Measurements from ENCODE around the gene RDM1. TPM values are rescaled to one million over a fixed set of nuclear protein-coding genes. Genes with fewer than 3 reads are reported as not detected.

Gene RDM1
- total RNA-seq, 1 experiment from 2014 or later: 12.9 TPM

- CTCF ChIA-PET: no interaction called here
- BruUV-seq (replicated peaks): no TSS peak
These were observed 41.3 kb downstream of the RDM1 start for GRCh38 chr17:35889241-35889640.

GRCh38 chr17:35879773-35880654 lies 50.6 kb downstream of the RDM1 start, which contains the start of gene CCL5:
CCL5 (minus strand) TSS chr17:35880360.
- no peak for DNase-seq
- intact Hi-C loops (cut with micrococcal nuclease; ENCODE audit: unreplicated experiment): no loop called here
- H3K4me3 Mint-ChIP-seq (ENCODE audit: unreplicated experiment): no peak within 1 kb of the TSS
- no peaks in the 10 kb centered on the region for H3K36me3 ChIP-seq (ENCODE audit: control insufficient read depth, insufficient read depth, low read length)
- no peaks in the 10 kb centered on the region for H3K9me3 ChIP-seq
- H3K4me1 ChIP-seq: no peaks in the 10 kb centered on the region
- no peak within 1 kb of the TSS for H3K4me3 ChIP-seq (ENCODE audit: low read depth, low read length)
- no peak within 1 kb of the TSS for H3K27ac Mint-ChIP-seq (ENCODE audit: unreplicated experiment)
- H3K9me3 Mint-ChIP-seq (ENCODE audit: unreplicated experiment): no peaks in the 10 kb centered on the region
- no peaks in the 10 kb centered on the region for H3K27me3 Mint-ChIP-seq (ENCODE audit: insufficient read depth, unreplicated experiment)
- no peaks in the 10 kb centered on the region for H3K36me3 Mint-ChIP-seq (ENCODE audit: insufficient read depth, unreplicated experiment)
- TF ChIP-seq CTCF (IDR thresholded peaks at IDR 0.05; ENCODE audit: insufficient read depth in 1 of 2, low read depth in 1 of 2, low read length in 1 of 2, severe bottlenecking in 1 of 2, unreplicated experiment in 1 of 2): no peak
- ChIA-PET POLR2A (no interaction called here), CTCF (interaction anchor here (0.6 kb wide), 1 partner anchor 1086 kb away, joined by 3 read pairs; no protein-coding TSS in a partner anchor)
- no peaks in the 10 kb centered on the region for H3K4me1 Mint-ChIP-seq (ENCODE audit: low read depth, unreplicated experiment)
- no peaks in the 10 kb centered on the region for H3K27me3 ChIP-seq (replicated peaks; ENCODE audit: control insufficient read depth, insufficient read depth, low read length)
- no TSS peak for BruUV-seq (replicated peaks)

More at GRCh38 chr17:35889241-35889640, 41.3 kb downstream of the RDM1 start:
- Mint-ChIP-seq H3K4me3 (ENCODE audit: unreplicated experiment) (no peak overlapping the region), H3K4me1 (ENCODE audit: low read depth, unreplicated experiment) (no peaks in the 10 kb centered on the region), H3K36me3 (ENCODE audit: insufficient read depth, unreplicated experiment) (no peaks in the 10 kb centered on the region), H3K27me3 (ENCODE audit: insufficient read depth, unreplicated experiment) (no peaks in the 10 kb centered on the region), H3K27ac (ENCODE audit: unreplicated experiment) (no peak overlapping the region), H3K9me3 (ENCODE audit: unreplicated experiment) (no peaks in the 10 kb centered on the region)
- Histone ChIP-seq H3K9me3 (no peaks in the 10 kb centered on the region), H3K4me1 (no peaks in the 10 kb centered on the region), H3K36me3 (ENCODE audit: control insufficient read depth, insufficient read depth, low read length) (no peaks in the 10 kb centered on the region), H3K27me3 (replicated peaks; ENCODE audit: control insufficient read depth, insufficient read depth, low read length) (no peaks in the 10 kb centered on the region), H3K4me3 (ENCODE audit: low read depth, low read length) (no peak overlapping the region)
- intact Hi-C loops (cut with micrococcal nuclease; ENCODE audit: unreplicated experiment): no loop called here
- DNase-seq: no peak
- TF ChIP-seq CTCF (IDR thresholded peaks at IDR 0.05; ENCODE audit: insufficient read depth in 1 of 2, low read depth in 1 of 2, low read length in 1 of 2, severe bottlenecking in 1 of 2, unreplicated experiment in 1 of 2): no peak
- POLR2A ChIA-PET: no interaction called here

- no peaks in the 10 kb centered on the region for H3K36me3 Mint-ChIP-seq (ENCODE audit: insufficient read depth, unreplicated experiment)
- no peak overlapping the region for H3K4me3 ChIP-seq (ENCODE audit: low read depth, low read length)
- peaks cover 4% of the 10 kb centered on the region; the same call in 1 of the 2 replicates for H3K4me1 ChIP-seq
- ChIA-PET POLR2A (no interaction called here), CTCF (no interaction called here)
- no peaks in the 10 kb centered on the region for H3K27me3 Mint-ChIP-seq (ENCODE audit: insufficient read depth, unreplicated experiment)
- BruUV-seq (replicated peaks): no TSS peak
- no peak overlapping the region for H3K27ac Mint-ChIP-seq (ENCODE audit: unreplicated experiment)
- DNase-seq: no peak
- H3K9me3 Mint-ChIP-seq (ENCODE audit: unreplicated experiment): no peaks in the 10 kb centered on the region
- no peak for TF ChIP-seq CTCF (IDR thresholded peaks at IDR 0.05; ENCODE audit: insufficient read depth in 1 of 2, low read depth in 1 of 2, low read length in 1 of 2, severe bottlenecking in 1 of 2, unreplicated experiment in 1 of 2)
- intact Hi-C loops (cut with micrococcal nuclease; ENCODE audit: unreplicated experiment): no loop called here
- no peaks in the 10 kb centered on the region for H3K4me1 Mint-ChIP-seq (ENCODE audit: low read depth, unreplicated experiment)
- H3K27me3 ChIP-seq (replicated peaks; ENCODE audit: control insufficient read depth, insufficient read depth, low read length): no peaks in the 10 kb centered on the region
- H3K4me3 Mint-ChIP-seq (ENCODE audit: unreplicated experiment): no peak overlapping the region
- no peaks in the 10 kb centered on the region for H3K36me3 ChIP-seq (ENCODE audit: control insufficient read depth, insufficient read depth, low read length)
- no peaks in the 10 kb centered on the region for H3K9me3 ChIP-seq
These were observed 52.2 kb downstream of the RDM1 start for GRCh38 chr17:35878361-35878760.
